Liver (tissue), 3 donors: Measurements from ENCODE around the gene SLX4.

Source experiments
- EGR1 ChIP-seq, 2 donors: IDR thresholded peaks; 2 replicates each; pipeline ENCODE4 v1.6.1; 2016 to 2018; ENCODE audit warnings: antibody characterized with exemption in 2 of 2, low read depth in 2 of 2
- TF ChIP-seq, protein P1 (sequence below): fragments of 150-350 bp; IDR thresholded peaks from 2 replicates; pipeline ENCODE4 v1.5.1; 2017; ENCODE audit warnings: improper control_type of control experiment, low read depth, low read length; ENCODE audit not compliant: missing input control
- TF ChIP-seq, protein P2 (sequence below): IDR thresholded peaks from 2 replicates; pipeline ENCODE4 v1.6.1; 2016; ENCODE audit warnings: antibody characterized with exemption, mild to moderate bottlenecking
- donor health status: healthy.
- donor health status: healthy.

DNA sequence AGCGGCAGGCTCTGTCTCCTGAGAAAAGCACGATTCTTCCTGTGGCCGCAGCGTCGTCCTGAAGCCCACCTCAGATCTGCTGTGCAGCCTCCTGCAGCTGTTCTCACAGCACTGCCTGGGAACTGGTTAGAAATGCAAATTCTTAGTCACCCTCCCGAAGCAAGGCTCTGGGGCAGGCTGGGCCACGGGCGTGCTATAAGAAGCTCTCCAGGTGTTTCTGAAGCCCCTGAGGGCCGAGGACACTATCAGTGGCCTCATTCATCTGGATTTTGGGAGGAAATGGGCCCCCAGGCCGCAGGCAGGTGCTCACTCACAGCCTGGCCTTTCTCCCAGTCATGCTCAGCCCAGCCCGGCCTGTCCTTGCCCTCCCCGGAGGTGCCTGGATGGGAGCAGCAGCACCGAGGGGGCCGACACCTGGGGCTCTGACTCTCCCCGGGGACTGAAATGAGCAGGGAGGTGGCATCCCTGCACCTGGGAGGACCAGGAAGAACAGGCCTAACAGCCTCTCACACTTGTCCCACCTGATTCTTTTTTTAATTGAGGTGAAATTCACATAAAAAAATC, 23.8 kb downstream of the SLX4 start:
- TF ChIP-seq, protein P1, sequence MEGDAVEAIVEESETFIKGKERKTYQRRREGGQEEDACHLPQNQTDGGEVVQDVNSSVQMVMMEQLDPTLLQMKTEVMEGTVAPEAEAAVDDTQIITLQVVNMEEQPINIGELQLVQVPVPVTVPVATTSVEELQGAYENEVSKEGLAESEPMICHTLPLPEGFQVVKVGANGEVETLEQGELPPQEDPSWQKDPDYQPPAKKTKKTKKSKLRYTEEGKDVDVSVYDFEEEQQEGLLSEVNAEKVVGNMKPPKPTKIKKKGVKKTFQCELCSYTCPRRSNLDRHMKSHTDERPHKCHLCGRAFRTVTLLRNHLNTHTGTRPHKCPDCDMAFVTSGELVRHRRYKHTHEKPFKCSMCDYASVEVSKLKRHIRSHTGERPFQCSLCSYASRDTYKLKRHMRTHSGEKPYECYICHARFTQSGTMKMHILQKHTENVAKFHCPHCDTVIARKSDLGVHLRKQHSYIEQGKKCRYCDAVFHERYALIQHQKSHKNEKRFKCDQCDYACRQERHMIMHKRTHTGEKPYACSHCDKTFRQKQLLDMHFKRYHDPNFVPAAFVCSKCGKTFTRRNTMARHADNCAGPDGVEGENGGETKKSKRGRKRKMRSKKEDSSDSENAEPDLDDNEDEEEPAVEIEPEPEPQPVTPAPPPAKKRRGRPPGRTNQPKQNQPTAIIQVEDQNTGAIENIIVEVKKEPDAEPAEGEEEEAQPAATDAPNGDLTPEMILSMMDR = no peak
- no peak for TF ChIP-seq EGR1 (IDR thresholded peaks at IDR 0.05; ENCODE audit: low read depth in 2 of 2)
- TF ChIP-seq, protein P2, sequence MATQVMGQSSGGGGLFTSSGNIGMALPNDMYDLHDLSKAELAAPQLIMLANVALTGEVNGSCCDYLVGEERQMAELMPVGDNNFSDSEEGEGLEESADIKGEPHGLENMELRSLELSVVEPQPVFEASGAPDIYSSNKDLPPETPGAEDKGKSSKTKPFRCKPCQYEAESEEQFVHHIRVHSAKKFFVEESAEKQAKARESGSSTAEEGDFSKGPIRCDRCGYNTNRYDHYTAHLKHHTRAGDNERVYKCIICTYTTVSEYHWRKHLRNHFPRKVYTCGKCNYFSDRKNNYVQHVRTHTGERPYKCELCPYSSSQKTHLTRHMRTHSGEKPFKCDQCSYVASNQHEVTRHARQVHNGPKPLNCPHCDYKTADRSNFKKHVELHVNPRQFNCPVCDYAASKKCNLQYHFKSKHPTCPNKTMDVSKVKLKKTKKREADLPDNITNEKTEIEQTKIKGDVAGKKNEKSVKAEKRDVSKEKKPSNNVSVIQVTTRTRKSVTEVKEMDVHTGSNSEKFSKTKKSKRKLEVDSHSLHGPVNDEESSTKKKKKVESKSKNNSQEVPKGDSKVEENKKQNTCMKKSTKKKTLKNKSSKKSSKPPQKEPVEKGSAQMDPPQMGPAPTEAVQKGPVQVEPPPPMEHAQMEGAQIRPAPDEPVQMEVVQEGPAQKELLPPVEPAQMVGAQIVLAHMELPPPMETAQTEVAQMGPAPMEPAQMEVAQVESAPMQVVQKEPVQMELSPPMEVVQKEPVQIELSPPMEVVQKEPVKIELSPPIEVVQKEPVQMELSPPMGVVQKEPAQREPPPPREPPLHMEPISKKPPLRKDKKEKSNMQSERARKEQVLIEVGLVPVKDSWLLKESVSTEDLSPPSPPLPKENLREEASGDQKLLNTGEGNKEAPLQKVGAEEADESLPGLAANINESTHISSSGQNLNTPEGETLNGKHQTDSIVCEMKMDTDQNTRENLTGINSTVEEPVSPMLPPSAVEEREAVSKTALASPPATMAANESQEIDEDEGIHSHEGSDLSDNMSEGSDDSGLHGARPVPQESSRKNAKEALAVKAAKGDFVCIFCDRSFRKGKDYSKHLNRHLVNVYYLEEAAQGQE = no peak
